ENCODE measurements around the gene MBOAT2. TPM values are rescaled to one million over a fixed set of nuclear protein-coding genes. Genes with fewer than 3 reads are reported as not detected.

The MBOAT2 gene
- total and polyA plus RNA-seq, 2 of the 13 experiments (the other 11 are each of a cell fraction or from before 2014, with no cell fraction given) = 0.11 to 0.36 TPM

DNA sequence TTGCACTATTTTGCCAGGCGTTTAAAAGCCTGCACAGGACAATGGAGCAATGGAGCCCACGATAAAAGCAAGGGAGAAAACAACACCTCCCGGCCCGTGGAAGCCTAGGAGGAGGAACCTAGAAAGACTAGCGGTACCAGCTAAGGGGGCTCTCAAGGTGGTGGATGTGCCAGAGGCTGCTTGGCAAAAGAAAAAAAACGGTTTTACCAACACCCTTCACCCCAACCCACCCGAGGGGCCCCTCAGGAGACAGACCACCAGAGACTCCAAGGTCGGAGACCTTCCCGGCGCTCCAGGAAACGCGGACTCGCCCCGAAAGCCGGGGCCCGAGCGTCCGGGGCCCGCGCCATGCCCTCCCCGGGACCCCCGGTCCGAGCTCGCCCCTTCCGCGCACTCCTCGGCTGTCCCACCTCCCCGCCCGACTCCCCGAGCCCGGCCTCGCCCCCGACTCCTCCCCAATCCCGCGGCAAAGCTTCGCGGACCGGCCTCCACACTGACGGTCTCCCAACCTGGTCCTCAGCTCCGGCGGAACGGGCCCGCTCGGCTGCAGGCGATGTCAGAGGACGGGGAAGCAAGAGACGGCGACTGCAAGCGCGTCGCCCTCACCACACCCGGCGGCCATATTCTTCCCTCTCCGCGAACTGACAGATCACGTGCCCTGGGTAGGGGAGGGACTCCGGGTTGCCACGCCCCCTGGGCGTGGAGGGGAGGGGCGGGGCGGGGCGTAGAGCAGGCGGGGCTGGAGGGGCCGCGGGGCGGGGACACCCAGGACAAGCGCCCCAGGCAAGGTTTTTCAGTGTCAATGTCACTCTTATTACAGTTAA, 166.3 kb downstream of the MBOAT2 start, which contains the start of gene KIDINS220 (continued):
- peak; percentile 83 for TF ChIP-seq USF2 (IDR thresholded peaks at IDR 0.05; ENCODE audit: low read depth, low read length)
- peak; percentile 90; the same call in 1 of the 2 replicates for TF ChIP-seq USF2 (CRISPR knock-in tag; IDR thresholded peaks at IDR 0.05; ENCODE audit: borderline replicate concordance)
- no peak for TF ChIP-seq RFX1 (IDR thresholded peaks at IDR 0.05)
- peak; percentile 10; the same call in 1 of the 2 replicates for TF ChIP-seq THRA (CRISPR knock-in tag; IDR thresholded peaks at IDR 0.05; ENCODE audit: borderline replicate concordance)
- TF ChIP-seq RXRB (CRISPR knock-in tag; IDR thresholded peaks at IDR 0.05; ENCODE audit: borderline replicate concordance) = peak; percentile 22; the same call in 1 of the 2 replicates
- no peak for TF ChIP-seq CCDC6 (CRISPR knock-in tag; IDR thresholded peaks at IDR 0.05)
- peak in 1 of 2 experiments; percentile 20; a peak in 1 of 4 replicates for TF ChIP-seq EP300 (IDR thresholded peaks at IDR 0.05; ENCODE audit: low read depth in 2 of 2, low read length in 2 of 2)
- no peak for TF ChIP-seq EP300 (CRISPR knock-in tag; IDR thresholded peaks at IDR 0.05; ENCODE audit: borderline replicate concordance)
- TF ChIP-seq ZNF792 (CRISPR knock-in tag; IDR thresholded peaks at IDR 0.05) = peak; percentile 56; the same call in 1 of the 2 replicates
- TF ChIP-seq MXD4 (CRISPR knock-in tag; IDR thresholded peaks at IDR 0.05) = peak; percentile 75
- TF ChIP-seq ZNF205 (CRISPR knock-in tag; IDR thresholded peaks at IDR 0.05) = no peak
- TF ChIP-seq ZNF543 (CRISPR knock-in tag; IDR thresholded peaks at IDR 0.05) = peak; percentile 62; the same call in 1 of the 2 replicates
- TF ChIP-seq ZNF547 (CRISPR knock-in tag; IDR thresholded peaks at IDR 0.05) = no peak
- no peak for TF ChIP-seq SOX6 (IDR thresholded peaks at IDR 0.05)
- TF ChIP-seq SOX6 (CRISPR knock-in tag; IDR thresholded peaks at IDR 0.05) = peak; percentile 47; the same call in 1 of the 2 replicates
- peak; percentile 95 for TF ChIP-seq ARID4A (CRISPR knock-in tag; IDR thresholded peaks at IDR 0.05; ENCODE audit: borderline replicate concordance)
- TF ChIP-seq ZSCAN31 (CRISPR knock-in tag; IDR thresholded peaks at IDR 0.05; ENCODE audit: low read depth) = no peak; the same call in none of the 2 replicates
- TF ChIP-seq REL (CRISPR knock-in tag; conservative IDR thresholded peaks at IDR 0.05) = peak; percentile 68; the same call in 1 of the 2 replicates
- 0 out of 2 replicates have a peak, but pooled peaks have one; percentile 33 for TF ChIP-seq HOXD1 (CRISPR knock-in tag; IDR thresholded peaks at IDR 0.05)
- no peak for TF ChIP-seq FOSL1 (CRISPR knock-in tag; IDR thresholded peaks at IDR 0.05; ENCODE audit: borderline replicate concordance)

Data from HepG2 (cell line).